HG03135 (cell line): Measurements from ENCODE around the gene ANXA6.
"Not testable (repeated sequence)": the region's sequence is repeated elsewhere in the genome, so short reads cannot be mapped to it uniquely, and the experiment has no call there.

Source experiments
- ATAC-seq: cut with Tn5 transposase; IDR thresholded peaks from one replicate; pipeline ENCODE4 v1.9.1; 2021; ENCODE audit warnings: mild to moderate bottlenecking, moderate library complexity; ENCODE audit not compliant: unreplicated experiment

Gene ANXA6

GRCh38 chr5:151181818-151182523 is 24.4 kb upstream of the ANXA6 start:
- ATAC-seq = no peak

GRCh38 chr5:151180291-151180690 is 22.7 kb upstream of the ANXA6 start:
- ATAC-seq = no peak

DNA sequence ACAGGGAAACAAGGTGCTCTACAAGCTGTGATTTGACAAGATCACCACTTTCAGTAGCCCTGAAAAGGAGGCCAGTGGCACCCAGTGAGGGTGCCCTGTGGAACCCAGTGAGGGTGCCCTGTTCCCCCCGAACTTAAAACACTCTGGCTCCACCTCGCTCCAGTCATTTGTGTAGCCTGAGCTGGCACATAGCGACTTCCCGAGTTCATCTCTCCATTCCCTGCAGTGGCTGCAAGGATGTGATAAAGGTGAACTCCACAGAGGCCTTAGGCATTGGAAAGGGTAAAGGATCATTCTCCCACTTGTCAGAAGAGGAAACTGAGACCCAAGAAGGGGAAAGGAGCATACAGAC is 21.9 kb upstream of the ANXA6 start:
- ATAC-seq = no peak

DNA sequence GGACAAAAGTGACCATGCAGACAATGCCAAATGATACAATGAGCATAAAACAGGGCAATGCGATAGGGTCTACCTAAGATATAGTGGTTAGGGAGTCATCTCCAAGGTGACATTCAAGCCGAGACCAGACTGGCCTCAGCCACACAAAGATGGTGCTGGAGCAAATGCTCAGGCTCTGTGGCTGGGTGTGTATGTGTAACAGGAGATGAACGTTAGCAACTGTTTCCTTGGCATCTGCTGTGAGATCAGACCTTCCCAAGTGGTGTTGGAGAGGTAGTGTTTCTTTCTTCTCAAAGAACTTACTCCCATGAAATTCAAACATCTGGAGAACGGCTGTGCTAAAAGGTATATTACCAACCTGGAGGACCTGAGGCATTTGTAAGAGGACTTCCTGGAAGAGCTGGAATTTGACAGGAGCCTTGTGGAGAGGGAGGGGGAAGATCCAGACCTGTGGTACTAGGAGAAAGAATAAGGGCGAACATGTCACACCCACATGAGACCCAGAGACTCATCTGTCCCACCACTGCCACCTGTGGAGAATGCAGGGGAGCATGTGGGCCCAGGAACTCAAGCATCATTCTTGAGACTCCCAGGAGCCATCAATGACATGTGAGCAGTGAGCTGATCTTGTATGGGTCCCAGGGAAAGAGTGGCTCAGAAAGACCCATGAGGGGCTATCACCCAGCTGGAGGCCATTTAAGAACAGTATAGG is 21.4 kb upstream of the ANXA6 start:
- ATAC-seq = no peak

GRCh38 chr5:151178372-151178771 is 20.8 kb upstream of the ANXA6 start:
- ATAC-seq = no peak

DNA sequence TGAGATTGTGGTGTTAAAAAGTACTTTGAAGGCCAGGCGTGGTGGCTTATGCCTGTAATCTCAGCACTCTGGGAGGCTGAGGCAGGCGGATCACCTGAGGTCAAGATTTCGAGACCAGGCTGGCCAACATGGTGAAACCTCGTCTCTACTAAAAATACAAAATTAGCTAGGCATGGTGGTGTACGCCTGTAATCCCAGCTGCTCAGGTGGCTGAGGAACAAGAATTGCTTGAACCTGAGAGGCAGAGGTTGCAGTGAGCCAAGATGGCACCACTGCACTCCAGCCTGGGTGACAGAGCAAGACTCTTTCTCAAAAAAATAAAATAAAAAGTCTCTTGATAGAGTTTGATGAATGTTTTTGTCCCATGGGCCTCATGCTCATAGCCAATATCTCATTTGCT is 18.7 kb upstream of the ANXA6 start:
- ATAC-seq = not testable (repeated sequence)

GRCh38 chr5:151174612-151175101 is 17.1 kb upstream of the ANXA6 start:
- ATAC-seq = no peak

GRCh38 chr5:151173711-151174611 is 16.4 kb upstream of the ANXA6 start:
- no peak for ATAC-seq

GRCh38 chr5:151171529-151171928 is 13.9 kb upstream of the ANXA6 start:
- no peak for ATAC-seq

GRCh38 chr5:151168602-151169344 is 11.2 kb upstream of the ANXA6 start:
- no peak for ATAC-seq

DNA sequence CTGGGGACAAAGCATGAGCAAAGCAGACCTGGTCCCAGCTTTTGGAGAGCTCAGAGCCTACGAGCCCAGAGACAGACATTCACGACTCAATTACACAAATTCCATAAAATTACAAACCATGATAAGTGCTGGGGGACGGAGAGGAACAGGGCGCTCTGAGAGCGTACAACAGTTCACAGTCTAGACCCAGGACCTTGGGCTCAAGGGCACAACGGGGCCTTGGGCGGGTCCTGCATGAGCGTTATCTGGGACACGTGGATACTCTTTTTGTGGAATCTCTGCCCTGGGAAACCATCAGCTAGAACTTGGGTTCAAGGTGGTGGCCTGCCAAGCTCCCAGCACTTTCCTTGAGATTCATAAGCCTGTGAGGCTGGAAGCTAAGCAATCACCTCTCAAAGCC is 9.4 kb upstream of the ANXA6 start:
- ATAC-seq = no peak

- ATAC-seq = peak; percentile 85
These were observed 7.3 kb upstream of the ANXA6 start for GRCh38 chr5:151164687-151165392.

DNA sequence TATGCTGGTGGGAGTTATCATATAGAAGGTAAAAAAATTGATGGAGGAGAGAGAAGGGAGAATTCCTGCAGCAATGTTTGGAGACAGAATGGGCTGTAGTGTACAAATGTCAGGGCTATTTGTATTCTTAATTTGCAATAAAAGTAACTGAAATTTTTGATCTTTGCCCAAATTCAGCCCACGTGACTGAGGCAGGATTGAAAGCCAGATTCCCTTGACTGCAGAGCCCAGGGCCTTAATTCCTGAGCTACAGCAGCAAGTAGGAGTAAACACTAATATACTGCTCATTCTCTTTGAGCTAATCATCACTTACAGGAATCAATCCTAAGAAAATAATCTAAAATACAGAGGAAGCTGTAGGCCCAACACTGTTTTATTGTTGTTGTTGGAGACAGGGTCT is 5.2 kb upstream of the ANXA6 start:
- no peak for ATAC-seq

DNA sequence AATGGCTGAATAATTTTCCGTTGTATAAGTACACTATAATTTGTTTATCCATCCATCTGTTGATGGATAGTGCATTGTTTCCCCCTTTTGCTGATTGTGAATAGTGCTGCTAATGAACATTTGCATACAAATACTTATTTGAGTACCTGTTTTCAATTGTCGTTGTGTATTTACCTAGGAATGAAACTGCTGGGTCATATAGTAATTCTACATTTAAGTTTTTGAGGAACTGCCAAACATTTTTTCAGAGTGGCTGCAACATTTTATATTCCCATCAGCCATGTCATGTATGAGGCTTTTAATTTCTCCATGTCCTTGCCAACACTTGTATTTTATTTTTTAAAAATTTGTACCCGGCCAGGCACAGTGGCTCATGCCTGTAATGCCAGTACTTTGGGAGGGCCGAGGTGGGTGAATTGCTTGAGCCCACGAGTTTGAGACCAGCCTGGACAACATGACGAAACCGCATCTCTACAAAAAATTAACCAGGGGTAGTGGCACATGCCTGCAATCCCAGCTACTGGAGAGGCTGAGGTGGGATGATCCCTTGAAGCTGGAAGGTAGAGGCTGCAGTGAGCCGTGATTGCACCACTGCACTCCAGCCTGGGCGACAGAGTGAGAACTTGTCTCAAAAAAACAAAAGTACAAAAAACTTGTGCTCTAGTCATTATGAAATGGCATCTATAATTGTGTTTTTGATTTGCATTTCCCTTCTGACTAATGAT is 2.2 kb upstream of the ANXA6 start:
- ATAC-seq = no peak

DNA sequence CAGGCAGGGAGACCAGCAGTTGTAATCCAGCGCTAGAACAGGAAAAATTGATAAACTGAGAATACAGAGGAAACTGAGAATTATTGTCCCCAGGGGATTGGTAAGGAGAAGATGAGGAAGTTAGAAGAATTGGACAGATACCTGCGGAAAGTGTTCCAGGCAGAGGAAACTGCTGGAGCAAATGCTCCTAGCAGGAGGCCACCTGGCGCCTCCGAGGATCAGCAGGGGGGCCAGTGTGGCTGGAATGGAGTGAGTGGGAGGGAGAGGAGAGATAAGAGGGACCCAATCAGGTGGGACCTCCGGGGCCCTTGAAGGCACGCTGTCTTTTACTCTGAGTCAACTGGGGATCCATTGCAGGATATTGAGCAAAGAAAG is 695 bp upstream of the ANXA6 start:
- ATAC-seq = no peak

- ATAC-seq = peak; percentile 36
These were observed 815 bp downstream of the ANXA6 start for GRCh38 chr5:151156507-151157420.

DNA sequence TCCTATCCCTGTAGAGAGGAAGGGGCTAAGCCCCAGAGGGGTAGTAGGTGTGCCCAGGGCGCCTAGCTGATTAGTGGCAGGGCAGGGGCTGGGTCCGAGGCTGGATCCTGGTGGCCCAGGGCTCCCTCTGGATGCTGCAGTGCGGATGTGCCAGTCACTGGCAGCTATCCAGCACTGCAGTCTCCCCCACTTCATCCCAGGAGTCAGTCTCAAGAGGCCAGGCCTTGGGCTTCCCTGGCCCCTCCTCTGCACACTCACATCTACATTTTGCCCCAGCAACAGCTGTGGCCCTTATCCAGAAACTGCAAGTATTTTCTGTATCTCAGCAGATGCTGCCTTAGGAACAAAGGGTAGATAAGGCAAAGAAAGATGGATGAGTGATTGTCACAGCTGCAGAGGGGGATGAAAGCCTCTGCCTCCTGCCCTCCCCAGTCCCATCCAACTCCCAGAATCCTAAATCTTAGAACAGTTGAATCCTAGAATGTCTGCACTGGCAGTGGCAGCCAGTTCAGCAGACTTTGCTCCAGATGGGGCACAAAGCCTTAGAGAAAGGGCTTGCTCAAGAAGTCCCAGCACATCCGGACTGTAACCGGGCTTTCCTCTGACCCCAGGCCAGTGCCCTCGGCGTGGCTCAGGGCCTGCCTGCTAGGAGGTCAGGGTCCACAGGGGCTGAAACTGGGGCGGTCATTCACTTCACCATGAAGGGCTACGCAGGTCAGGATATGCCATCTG is 1.6 kb downstream of the ANXA6 start:
- no peak for ATAC-seq
